AG10803 (cell line): ENCODE data around the gene CD9.
"Not testable (repeated sequence)": the region's sequence is repeated elsewhere in the genome, so short reads cannot be mapped to it uniquely, and the experiment has no call there.

Experiments used
- DNase-seq: peaks from one replicate; pipeline ENCODE4 v3.0.0; 2010; ENCODE audit warnings: low read depth
- H3K4me3 ChIP-seq: 2 replicates; pipeline ENCODE4 v1.5.1; 2011; ENCODE audit warnings: mild to moderate bottlenecking, low read length, control low read depth
- TF ChIP-seq, protein P1 (sequence below): conservative IDR thresholded peaks from 2 replicates; pipeline ENCODE4 v1.5.1; 2011; ENCODE audit warnings: mild to moderate bottlenecking, low read length, control low read depth, inconsistent platforms

CD9 gene

DNA sequence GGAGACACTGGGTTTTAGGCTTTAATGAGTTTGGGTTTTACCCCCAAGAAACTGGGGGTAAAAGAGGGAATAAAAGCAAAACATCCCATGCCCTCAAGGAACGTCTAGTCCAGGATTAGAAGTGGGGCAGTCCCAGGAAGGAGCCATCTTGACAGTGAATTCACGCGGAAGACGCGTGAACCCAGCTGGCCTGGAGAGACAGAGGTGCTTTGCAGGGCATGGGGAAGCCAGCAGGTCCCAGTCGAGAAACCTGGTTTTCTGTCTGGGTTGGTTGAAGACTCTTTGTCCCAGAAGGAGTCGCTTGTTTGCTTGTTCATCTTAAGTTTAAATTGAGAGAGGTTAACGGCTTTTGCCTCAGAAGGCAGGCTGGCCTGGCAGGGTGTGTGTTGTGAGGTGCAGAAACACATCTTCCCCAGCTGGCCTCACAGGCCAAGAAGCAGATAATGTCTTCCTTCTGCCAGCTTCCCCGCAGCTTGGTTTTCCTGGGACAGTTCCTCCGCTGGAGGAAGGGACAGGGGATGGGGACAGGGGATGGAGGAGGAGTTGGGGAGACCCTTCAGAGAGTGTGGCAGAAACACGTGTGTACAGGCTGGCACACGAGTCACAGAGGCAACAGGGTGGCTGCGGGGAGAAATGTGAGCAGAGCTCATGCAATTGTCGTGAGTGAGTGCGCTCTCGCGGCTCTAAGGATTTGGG is 18.5 kb upstream of the CD9 start:
- H3K4me3 ChIP-seq, result no peak overlapping the region
- TF ChIP-seq, protein P1, sequence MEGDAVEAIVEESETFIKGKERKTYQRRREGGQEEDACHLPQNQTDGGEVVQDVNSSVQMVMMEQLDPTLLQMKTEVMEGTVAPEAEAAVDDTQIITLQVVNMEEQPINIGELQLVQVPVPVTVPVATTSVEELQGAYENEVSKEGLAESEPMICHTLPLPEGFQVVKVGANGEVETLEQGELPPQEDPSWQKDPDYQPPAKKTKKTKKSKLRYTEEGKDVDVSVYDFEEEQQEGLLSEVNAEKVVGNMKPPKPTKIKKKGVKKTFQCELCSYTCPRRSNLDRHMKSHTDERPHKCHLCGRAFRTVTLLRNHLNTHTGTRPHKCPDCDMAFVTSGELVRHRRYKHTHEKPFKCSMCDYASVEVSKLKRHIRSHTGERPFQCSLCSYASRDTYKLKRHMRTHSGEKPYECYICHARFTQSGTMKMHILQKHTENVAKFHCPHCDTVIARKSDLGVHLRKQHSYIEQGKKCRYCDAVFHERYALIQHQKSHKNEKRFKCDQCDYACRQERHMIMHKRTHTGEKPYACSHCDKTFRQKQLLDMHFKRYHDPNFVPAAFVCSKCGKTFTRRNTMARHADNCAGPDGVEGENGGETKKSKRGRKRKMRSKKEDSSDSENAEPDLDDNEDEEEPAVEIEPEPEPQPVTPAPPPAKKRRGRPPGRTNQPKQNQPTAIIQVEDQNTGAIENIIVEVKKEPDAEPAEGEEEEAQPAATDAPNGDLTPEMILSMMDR, result no peak
- DNase-seq, result no peak

DNA sequence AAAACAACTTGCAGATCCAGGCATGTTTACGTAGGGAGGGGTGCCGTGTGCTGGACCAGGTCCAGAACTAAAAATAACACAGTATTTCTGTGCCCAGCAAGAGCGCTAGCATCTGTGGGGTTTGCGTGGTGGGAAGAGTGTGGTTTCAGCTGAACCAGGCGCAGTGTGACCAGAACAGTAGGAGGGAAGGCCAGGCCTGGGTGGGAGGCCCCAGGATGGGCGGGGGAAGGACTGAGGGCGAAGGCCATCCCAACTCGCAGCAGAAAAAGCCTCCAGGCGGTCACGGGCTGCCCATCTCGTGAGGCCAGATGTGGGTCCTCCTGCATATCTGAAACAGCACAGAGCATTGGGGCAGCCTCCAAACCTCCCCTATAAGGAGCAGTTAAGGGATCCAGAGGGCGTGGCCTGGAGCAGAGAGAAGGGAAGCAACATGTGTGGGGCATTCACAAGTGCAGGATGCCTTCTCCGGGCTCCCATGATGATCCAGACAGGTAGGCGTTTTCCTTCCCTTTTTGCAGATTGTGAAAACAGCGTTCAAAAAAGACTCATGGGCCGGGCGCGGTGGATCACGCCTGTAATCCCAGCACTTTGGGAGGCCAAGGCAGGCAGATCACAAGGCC is 17.8 kb upstream of the CD9 start:
- DNase-seq, result peak; percentile 91
- H3K4me3 ChIP-seq, result no peak overlapping the region
- TF ChIP-seq, protein P1, result no peak

DNA sequence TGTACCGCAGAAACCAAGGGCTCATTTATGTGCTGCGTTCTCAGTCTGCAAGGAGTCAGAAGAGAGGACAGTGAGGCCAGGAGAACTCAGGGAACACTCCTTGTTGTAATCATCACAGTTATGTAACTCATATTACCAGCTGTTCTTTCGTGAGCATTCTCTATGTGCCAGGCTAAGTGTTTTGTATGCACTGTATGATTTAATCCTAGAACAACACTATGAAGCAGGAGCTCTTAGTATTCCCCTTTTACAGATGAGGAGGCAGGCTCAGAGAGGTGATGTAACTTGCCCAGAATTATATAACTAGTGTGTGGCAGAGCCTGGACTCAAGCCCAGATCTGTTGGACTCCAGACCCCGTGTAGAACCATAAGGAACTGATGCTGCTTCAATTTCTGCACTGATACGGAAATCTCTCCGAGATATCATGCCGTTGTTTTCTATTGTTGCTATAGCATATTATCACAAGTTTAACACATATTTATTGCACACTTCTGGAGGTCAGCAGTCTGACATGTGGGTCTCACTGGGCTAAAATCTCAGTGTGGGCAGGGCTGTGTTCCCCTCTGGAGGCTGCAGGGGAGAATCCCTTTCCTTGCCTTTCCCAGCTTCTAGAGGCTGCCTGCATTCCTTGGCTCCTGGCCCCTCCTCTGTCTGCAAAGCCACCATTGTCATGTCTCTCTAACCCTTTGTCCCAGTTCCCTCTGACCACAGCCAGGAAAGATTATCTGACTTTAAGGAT is 16.3 kb upstream of the CD9 start:
- DNase-seq, result peak; percentile 63
- TF ChIP-seq, protein P1, result no peak
- no peak overlapping the region for H3K4me3 ChIP-seq

DNA sequence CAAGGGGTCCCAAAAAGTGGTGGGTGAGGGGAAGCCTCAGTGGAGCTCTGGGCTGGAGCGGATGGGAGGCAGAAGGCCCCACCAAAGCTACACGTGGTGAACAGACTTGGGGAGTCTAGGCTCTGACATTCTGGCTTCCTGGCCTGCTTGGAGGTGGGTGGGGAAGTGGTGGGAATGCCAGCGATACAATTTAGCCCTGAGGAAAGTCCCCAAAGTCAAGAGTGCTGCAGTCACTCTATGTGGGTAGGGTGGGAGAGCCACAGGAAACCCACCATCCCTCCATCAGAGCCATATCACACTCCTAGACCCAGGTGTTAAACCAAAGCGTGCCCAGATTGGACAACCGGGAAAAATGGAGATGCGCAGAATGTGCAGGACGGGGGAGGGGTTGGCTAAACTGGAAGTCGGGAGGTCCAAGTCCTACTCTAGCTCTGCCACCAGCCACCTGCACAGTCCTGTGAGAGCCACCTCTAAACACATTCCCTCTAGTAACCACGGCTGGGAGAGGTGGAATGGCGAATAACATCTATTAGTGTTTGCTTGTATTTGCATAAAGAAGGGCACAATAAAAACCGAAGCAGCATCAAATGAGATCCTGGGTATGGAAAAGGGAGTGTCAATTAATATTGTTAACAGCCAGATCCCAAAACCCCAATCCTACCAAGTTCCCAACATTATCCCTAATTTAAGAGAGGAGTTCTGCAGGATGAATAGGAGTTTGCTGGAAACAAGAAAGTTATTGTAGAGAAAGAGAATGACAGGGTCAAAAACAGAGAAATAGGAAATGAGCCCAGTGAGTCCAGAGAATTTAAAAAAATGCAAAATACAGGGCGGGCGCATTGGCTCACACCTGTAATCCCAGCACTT is 14.0 kb upstream of the CD9 start:
- no peak for DNase-seq
- H3K4me3 ChIP-seq, result no peak overlapping the region
- TF ChIP-seq, protein P1, result no peak

DNA sequence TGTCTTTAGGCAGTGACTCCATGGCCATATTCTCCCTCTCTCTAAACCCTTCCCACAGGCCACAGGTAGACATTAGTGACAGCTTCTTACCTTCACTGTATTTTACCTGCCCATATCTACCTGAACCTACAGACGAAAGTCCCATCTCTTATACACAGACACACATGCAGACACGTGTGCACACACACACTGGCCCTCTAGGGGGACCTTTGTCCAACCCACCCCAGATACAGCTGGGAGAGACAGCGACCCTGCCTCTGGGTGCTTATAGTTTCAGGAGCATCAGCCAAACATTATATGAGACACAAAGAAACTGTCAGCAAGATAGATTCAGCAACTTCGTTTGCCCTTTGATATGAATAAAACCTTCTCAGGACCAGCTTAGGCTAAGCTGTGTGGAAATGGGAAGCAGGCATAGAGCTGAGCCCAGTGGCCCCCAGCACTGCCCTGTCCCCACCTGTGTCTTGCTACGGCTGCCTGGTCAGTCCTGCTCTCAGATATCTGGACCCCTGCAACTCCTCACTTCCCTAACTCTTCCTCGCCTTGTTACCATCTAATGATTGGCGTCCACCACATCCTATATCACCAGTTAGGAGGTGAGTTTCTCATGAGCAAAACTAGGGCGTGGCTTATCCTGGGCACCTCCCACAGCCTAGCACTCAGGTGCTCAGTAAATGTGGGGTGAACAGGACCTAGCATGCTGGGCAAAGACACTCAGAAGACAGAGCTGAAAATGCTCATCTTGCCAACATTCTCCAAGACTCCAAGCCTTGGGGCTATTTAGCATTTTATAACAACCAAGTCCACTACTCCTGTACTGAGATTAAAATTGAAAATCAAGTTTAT is 12.0 kb upstream of the CD9 start:
- TF ChIP-seq, protein P1, result no peak

DNA sequence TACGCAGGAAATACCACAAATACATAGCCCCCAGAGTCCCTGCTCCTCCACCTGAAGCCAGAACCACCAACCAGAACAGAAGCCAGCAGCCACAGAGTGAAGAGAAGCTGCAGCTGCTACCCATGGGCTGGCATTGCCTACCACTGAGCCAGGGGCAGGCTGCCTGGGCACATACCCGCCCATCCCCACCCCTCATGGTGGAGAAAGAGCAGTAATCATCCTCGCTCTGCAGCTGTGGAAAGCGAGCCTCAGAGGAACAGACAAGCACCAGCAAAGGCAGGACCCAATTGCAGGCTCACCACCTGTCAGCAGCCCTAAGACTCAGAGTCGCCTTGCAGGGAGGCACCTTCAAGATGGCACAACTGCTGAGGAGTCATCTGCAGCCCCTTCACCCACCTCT is 11.2 kb upstream of the CD9 start:
- DNase-seq, result no peak
- TF ChIP-seq, protein P1, result no peak
- no peak overlapping the region for H3K4me3 ChIP-seq

More for the DNA sequence above, 12.0 kb upstream of the CD9 start:
- no peak for DNase-seq
- no peak overlapping the region for H3K4me3 ChIP-seq

DNA sequence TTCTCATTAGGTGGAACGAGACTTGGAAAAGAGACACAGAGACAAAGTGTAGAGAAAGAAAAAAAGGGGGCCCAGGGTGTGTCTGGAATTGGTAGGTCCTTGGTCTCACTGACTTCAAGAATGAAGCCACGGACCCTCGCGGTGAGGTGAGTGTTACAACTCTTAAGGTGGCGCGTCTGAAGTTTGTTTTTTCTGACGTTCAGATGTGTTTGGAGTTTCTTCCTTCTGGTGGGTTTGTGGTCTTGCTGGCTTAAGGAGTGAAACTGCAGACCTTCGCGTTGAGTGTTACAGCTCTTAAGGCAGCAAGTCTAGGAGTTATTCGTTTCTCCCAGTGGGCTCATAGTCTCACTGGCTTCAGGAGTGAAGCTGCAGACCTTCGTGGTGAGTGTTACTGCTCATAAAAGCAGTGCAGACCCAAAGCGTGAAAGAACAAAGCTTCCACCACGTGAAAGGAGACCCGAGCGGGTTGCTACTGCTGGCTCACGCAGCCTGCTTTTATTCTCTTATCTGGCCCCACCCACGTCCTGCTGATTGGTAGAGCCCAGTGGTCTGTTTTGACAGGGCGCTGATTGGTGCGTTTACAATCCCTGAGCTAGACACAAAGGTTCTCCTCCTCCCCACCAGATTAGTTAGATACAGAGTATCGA is 10.1 kb upstream of the CD9 start:
- DNase-seq, H3K4me3 ChIP-seq: not testable (repeated sequence)

DNA sequence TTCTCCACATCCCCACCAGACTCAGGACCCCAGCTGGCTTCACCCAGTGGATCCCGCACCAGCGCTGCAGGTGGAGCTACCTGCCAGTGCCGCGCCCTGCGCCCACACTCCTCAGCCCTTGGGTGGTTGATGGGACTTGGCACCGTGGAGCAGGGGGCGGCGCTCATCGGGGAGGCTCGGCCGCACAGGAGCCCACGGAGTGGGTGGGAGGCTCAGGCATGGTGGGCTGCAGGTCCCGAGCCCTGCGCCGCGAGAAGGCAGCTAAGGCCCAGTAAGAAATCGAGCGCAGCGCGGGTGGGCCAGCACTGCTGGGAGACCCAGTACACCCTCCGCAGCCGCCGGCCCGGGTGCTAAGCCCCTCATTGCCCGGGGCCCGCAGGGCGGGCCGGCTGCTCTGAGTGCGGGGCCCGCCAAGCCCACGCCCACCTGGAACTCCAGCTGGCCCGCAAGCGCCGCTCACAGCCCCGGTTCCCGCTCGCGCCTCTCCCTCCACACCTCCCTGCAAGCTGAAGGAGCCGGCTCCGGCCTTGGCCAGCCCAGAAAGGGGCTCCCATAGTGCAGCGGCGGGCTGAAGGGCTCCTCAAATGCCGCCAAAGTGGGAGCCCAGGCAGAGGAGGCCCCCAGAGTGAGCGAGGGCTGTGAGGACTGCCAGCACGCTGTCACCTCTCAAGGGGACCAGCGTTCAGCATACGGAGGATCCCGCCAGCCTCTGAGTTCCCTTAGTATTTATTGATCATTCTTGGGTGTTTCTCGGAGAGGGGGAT is 9.3 kb upstream of the CD9 start:
- H3K4me3 ChIP-seq, DNase-seq: not testable (repeated sequence)
